ENCODE data around the gene ZBTB6.

ZBTB6 gene, protein sequence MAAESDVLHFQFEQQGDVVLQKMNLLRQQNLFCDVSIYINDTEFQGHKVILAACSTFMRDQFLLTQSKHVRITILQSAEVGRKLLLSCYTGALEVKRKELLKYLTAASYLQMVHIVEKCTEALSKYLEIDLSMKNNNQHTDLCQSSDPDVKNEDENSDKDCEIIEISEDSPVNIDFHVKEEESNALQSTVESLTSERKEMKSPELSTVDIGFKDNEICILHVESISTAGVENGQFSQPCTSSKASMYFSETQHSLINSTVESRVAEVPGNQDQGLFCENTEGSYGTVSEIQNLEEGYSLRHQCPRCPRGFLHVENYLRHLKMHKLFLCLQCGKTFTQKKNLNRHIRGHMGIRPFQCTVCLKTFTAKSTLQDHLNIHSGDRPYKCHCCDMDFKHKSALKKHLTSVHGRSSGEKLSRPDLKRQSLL

DNA sequence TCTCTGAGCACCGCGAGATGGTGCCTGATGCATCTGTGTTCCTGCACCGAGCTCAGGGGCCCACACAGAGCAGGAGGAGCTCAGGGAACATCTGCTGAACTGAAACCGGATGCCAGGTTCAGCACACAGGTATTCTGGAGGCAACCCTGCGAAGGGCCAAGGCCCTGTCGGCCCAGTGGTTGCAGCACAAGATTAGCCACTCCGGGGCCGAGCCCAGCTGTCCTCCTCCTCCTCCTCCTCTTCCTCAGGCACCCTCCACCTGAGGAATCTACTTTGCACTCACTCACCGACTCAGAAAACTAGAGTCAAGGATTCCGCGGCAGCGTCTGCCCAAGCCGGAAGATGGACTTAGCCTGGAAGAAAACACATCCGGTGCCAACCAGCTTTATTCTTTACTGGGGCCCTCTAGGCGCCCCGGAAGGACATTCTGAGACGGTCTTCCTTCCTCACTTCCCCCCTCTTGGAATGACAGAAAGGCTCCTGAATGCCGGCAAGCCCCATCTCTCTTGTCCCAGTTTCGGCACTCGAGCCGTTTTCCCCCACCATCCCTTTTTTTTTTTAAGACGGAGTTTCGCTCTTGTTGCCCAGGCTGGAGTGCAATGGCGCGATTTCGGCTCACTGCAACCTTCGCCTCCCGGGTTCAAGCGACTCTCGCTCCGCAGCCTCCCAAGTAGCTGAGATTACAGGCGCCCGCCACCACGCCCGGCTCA is at the start of gene ZBTB6:
ZBTB6 (minus strand) TSS at position 360 of the 710 bp plus-strand sequence. CDS start 1,251 bp downstream, outside the sequence.
- peak; percentile 77 for DNase-seq

DNA sequence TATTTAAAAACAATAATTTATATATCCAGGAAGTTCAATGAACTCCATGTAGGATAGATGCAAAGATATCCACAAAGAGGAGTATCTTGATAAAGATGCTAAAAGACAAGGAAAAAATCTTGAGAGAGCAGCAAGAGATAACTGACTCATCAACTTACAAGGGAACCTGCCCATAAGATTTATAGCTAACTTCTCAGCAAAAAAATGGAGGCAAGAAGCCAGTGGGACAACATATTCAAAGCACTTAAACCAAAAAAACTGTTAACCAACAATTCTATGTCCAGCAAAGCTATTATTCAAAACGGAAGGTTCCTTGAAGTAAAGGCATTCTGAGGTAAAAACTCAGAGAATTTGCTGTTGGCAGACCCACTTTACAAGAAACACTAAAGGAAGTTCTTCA is 48.0 kb upstream of the ZBTB6 start:
- no peak for DNase-seq

DNA sequence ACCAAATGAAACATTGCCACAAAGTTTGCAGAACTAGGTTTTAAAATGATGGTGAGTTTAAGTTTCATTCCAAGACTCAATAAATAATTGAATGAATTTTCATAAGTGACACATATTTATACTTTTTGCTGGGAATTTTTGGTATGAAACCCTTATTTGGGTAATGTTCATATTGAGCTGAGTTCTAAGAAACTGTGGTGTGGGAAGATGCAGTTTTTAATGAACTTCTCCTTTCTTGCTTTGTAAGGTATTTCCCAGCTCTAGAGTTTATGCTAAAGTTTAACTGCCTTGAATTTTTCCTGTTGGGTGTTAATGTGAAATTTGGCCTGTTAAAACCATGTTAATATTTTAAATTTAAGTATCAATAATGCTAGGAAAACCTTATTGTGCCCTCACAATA is 42.8 kb upstream of the ZBTB6 start:
- DNase-seq: no peak

DNA sequence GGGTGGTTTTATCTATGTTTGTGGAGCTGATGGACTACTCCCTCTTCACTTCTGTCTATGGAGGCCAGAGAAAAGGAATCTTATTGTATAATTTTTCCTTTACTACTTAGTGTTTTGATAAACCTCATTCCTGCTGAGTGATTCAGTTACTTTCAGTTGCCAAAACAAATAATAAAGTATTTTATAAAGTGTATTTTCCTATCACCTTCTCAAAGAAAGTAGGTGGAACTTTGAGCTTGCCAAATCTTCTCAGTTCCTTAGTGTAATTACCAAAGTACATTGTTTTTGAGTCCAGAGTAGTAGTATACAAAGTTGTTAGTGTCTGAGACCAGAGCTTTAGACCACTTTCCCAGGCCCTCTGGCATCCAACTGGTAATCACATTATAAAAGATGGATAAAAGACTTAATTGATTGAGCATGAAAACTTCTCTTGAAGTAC is 41.1 kb upstream of the ZBTB6 start:
- no peak for DNase-seq

DNA sequence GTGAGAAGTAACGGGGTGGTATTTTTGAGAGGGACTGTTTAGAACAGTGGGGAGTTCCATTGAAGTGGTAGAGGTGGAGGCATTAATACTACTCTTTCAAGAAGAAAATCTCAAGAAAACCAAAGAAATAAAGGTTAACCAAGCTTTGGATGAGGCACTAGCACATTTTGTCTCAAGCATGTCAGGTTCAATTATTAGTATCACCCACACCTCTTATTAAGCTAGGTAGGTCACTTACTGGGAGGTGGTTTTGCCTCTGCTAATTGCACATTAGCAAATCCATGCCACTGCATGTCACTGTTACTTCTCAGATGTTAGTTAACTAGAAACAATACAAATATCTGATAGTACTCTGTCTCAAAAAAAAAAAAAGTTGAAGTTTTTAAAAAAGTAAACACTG is 37.9 kb upstream of the ZBTB6 start:
- DNase-seq: no peak

DNA sequence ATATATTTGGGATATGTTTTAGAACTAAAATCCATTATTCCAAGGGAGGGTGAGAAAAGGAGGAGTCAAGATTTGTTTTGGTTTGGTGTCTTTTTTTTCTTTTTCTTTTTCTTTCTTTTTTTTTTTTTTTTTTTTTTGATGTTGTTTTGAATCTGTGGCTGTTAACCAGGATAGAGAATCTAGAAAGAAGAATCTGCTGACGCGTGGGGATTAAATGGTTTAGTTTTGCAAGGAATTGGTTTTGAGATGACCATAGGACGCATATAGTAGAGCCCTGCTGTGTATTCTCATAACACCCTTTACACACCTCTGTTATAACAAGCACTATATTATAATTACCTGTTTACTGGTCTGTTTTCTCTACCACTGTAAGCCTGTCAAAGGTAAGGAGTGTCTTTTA is 37.1 kb upstream of the ZBTB6 start:
- no peak for DNase-seq

DNA sequence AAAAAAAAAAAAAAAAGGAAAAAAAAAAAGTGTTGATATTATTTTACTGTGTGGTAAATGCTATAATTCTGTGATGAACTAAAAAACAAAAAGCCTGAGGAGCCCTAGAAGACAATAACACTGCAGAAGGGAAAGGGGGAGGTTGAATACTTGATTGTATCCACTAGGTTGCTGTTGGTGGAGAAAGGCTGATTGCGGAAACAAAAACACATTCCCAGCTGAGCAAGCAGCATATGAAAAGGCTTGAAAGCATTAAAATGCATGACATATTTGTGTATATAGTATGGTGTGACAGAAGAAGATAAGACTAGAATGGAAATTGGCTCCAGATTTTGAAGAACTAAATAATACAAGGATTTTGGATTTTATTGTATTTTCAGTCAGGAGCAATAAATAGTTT is 36.6 kb upstream of the ZBTB6 start:
- no peak for DNase-seq

DNA sequence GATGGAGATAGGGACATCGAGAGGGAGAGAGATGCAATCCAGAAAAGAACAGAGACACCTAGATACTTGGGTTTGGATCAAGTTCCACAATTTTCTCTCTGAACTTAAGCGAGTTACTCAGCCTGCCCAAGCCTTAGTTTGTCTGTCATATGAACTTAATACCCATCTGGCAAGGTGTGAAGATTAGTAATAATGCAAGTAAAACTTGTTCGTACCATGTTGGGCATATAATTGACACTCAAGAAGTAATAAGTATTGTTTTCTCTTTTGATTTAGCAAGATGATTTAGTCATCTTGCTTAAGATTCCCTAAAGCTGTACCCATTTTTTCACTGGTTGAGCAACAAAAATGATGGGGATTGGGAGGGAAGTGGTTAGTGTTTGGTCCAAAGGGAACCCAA is 35.2 kb upstream of the ZBTB6 start:
- DNase-seq: no peak

DNA sequence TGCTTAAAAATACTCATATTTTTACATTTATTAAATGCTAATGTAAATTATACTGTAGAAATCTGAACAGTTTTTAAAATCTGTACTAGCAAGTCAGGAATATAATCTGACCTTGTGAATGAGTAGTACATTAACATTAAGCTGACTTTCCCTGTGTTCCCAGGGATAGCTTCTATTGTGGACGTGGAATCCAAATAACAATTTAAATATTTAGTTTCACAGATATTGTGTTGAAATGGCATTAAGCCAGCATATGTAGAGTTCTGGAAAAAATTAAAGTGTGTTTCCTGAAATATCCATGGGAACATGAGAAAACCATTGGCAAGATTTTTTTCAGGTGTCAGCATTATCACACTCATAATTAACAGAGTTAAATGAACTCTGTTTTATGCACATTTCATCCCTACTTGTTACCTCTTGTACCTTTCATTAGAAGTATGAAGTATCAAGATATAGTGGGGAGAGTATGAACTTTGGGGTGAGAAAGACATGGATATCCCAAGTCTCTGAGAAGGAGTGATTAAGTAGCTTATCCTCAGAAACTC is 33.4 kb upstream of the ZBTB6 start:
- DNase-seq: no peak

DNA sequence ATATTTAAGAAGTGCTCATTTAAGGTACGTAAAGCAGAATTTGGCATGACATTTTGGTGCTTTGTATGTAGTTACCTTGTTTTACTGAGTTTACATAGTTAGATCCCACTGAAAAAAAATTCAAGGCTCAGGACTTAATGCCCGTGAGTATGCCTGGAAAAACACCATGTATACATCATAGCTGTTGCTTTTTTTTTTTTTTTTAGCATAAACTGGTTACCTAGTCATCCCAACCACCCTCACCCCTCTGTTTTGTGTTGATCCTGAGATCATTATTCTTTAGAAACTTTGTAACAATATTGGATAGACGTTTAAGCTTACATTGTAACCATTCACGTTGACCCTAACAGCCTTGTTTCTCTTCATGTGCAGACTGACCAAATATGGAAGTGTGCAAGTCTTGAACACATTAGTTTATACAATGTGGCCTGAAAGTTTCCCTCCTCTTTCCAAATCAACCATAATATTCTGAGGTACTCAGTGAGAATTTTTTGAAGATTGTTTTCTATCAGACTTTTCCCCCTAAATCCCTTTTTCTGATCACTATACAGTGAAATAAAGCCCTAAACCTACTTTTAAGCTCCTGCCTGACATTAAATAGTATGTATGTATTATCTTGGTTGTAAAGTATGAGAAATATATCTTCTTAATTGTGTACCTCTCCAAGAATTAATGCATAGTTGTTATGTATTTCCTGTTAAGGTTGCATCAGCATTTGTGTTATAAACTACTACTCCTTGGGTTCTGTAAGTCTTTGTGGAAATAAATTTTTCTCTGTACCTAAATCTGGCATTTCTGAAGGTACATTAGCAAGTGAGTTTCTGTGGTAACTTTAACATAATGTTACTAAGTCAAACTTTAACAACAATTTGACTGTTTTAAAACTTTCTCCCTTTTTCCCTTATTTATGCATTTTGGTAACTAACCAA is 32.1 kb upstream of the ZBTB6 start:
- DNase-seq: no peak

DNA sequence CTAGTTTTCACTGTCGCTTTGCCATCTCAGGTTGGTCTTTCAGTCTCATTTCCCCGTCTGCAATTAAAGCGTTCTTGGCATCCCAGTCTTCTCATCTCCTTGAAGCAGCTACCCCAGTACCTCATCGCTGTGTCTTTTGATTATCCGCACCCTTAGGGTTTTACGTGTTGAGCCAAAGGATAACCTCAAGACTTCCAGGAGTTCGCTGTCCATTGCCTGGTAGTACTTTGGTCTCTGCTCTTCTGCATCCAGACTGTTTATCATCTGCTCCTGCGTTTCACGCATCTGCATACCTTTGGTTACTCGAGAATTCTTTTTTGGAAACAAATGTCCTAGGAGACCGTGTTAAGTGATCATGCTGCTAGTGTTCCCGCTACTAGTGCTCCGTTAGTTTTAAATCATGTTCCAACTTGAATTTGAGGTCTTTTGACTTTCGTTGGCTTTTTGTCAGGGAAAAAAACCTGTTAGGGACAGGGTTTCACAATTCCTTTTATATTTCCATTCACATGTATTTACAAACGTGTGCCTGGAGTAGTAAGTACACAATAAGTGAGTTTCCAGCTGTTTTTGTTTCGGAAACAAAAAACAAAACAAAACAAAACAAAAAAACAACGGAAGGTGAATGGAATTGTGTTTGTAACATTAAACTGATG is 28.6 kb upstream of the ZBTB6 start:
- no peak for DNase-seq

DNA sequence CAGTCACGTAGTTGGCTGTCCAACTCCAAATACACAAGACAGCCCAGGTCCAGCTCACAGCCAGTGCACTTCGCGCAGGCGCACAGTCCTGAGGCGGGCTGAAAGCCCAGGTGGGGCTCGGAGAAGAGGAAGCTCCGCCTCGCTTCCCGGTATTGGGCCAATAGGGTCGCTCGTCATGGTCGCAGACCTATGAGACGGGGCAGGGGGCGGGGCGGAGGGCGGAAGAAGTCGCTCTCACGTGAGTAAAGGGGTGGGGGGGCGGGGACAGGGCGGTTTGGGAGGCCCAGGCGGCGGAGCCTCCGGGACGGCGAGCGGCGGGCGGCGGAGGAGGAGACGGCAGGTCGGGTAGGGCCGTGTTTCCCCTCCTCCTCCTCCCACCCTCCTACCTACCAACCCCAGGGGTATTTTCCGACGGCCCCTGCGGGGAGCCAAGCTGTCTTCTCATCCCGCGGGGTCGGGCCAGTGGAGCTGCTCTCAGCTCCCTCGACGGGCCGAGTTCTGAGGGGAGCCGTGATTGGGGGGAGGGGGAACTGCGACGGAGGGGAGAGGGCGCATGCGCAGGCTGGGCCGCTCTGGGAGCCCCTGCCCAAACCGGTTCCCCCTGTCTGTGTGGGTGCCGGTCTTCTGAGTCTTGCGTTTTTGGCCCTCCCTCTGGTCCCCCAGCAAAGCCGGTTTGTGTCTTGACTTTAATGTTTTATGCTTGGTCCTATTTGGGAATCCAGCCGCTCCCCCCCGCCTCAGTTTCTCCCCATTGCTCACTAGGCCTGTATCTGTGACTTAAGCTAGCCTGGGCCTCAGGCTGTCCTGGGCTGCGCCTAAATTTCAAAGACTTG is 27.8 kb upstream of the ZBTB6 start, which contains the start of gene RABGAP1:
RABGAP1 (plus strand) TSS at position 272 of the 833 bp plus-strand sequence. CDS start 16,040 bp downstream, outside the sequence.
- peak; percentile 99 for DNase-seq

DNA sequence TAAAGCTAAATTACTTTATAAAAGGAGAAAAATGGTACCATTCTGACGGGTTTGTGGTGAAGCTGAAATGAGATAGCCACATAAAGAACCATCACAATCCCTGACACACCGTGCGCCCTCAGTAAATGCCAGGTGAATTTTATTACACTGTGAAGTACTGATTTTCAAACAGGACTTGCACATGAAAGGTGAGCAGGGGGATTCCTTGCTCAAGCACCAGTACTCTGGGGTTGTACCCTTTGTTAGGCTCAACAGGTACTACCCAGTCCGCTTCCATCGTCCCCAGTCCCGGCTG is 27.3 kb upstream of the ZBTB6 start:
- DNase-seq: no peak

DNA sequence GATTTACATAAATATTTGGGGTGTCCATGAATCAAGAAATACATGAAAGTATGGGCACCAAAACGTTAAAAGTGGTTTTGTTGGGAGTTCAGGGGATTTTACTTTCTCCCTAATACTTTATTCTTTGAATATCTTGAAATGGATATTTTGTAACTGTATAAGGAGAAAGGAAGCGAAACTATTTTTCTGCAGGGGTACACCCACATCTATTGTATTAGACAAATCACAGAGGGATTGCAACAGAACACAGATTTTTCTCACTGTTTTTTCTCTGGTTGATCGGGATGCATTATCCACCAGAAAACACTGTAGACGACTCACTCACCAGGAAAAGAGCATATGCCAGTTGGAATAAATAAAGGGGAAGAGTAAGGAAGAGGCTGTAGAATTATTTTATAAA is 26.5 kb upstream of the ZBTB6 start:
- no peak for DNase-seq

DNA sequence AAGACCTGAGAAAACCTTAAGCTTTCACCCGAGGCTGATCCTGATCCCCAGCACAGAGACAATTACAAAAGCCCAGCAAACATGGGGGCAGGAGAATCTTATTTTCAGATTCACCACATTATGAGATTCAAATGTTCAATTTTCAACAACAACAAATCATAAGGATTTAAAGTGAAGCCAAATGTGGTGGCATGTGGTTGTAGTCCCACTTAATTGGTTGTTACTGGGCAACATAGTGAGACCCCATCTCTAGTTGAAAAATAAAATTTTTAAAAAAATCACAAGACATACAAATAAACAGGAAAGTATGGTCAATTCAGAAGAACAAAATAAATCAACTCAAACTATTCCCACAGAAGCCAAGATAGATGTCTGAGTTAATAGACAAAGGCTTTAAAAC is 23.8 kb upstream of the ZBTB6 start:
- DNase-seq: no peak

DNA sequence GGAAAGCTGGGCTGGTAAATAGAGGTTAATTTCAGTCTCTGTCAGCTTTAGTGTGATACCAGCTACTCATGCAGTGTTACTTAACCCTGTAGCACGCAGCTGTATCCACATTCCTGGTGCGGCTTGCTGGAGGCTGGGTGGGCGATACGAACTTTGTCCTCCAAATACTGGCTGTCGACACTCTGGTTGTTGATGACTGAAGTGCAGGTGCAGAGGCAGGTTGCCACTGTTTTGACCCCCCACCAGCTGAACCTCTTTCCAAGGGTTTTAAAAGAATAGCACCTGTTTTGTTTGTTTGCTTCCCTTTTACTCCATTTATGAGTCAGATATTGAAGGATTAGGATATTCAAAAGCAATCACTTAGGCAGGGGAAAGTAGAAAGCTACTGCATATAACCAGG is 23.3 kb upstream of the ZBTB6 start:
- no peak for DNase-seq

DNA sequence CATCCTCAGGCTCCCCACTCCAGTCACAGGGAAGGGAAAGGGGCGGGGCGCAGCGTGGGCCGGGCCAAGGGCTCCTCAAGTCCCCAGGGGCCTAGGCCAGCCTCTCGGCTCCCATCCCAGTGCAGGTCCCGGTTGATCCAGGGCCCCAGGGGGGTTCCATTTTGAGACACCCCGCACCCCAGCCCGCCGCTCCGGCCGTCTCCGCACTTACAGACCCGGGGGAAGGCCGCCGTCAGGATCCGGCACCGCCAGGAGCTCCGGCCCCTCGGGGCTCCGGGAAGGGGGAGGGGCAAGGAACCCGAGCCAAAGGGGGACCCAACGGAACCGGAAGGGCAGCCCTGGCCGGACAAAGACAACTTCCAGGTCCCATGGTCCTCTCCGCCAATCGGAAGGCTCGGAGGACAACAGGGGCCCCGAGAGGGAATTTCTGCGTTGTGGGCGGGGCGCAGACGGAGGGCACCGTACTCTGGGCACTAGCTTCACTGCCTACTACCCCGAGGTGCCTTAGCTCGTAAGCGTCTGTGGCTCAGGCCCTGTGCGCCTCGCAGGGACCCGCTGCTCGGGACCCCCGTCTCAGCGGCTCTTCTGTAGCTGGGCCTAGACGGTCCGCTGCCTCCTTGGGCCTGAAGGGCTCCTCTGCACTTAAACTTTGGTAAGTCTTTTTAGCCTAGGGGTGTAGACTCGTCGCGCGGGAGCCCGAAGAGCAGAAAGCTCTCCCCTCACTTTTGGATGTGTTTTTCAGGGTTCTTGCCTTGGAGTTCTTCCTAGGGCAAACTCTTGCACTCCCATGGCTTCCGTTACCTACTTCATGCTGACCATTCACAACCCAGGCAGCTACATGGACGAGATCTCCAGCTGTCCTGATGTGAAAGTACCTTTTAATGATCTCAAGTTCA is 18.4 kb upstream of the ZBTB6 start, which contains the start of gene ZBTB26:
ZBTB26 (minus strand) TSS at position 287 of the 896 bp plus-strand sequence. CDS start 11,578 bp downstream, outside the sequence.
- DNase-seq: peak; percentile 88

DNA sequence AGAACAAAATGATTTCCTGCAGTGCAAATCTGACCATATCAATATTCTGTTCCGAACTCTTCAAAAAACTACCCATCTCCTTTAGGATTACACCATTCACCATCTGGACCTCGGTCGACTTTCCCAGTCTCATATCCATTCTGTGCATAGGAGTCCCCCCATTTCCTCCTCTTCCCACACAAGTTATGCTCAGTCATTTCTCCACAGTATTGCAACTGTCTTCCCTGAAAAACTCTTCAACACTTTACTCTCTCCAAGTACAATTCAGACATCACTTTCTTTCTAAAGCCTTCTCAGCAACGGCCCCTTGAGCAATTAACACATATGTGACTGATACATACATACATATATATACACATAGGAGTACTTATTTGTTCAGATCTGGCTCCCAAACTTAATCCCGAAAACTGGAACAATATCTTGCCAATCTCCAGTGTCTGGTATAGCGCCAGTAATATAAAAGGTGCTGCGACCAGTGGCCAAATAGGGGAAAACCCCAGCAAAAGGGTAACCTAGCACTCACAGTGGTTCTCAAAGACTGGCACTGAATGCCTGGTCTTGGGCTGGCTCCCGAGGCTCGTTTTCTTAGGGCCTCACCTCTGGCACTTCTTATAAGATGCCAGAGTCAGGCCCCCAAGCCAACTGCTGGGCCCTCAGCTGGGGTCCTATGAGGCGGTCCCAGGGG is 17.6 kb upstream of the ZBTB6 start:
- no peak for DNase-seq

DNA sequence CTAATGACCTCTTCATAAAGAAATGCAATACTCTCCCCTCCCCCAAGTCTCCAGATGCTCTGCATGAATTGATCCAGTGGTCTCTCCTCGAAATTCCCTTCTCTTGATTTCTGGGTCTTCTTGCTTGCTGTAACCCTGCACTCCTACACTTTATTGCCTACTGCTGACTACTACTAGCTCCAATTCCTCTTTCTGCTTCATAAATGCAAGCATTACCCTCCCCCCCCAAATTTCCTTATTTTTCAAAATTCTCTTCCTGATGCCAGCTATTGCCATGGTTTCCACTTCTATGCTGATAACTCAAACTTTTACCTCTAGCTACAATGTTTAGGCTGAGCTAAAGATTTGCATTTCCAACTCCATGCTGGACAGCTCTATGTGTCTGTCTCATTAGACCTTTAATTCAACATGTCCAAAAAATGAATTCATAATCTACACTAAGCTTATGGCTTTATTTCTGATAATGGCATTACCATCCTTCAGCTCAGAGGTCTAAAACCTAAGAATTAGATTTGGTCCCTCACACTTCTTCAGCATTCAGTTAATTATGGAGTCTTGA is 16.8 kb upstream of the ZBTB6 start:
- DNase-seq: no peak

All from activated naive CD4-positive, alpha-beta T cell treated with anti-CD3 and anti-CD28 coated beads, Interleukin-2, amount 50 U/mL, for 16 hours (primary cell).